ENCODE measurements around the gene AFF3.

The AFF3 gene

DNA sequence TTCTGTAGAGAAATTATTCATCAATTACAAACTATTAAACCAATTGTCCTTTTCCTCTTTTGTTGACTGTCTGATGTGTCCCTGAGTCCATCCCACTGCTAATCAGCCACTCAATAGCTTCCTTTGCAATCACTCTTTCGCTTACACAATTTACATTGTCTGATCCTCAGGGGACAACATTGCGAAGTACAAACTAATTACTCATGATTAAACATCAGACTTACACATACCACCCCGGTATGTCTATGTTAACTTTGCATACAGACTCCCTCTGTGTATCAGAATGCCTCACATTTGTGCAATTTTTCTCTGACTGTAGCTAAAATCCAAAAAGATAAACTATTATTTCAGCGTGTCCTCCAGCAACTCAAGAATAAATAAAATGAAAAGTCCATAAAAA is 388.2 kb downstream of the AFF3 start:
- Histone ChIP-seq H4K20me1 (ENCODE audit: insufficient read depth, low read length) (0 out of 2 replicates have a peak, but pooled peaks cover 3% of the 10 kb centered on the region), H3K4me2 (ENCODE audit: low read length) (no peak overlapping the region), H3K9ac (ENCODE audit: low read length) (no peak overlapping the region), H3K9me3 (ENCODE audit: insufficient read depth, low read length) (no peaks in the 10 kb centered on the region), H3K27ac (ENCODE audit: low read length) (no peak overlapping the region), H2AFZ (ENCODE audit: low read depth, low read length) (no peak overlapping the region), H3K79me2 (ENCODE audit: low read length) (no peaks in the 10 kb centered on the region), H3K4me3 (ENCODE audit: low read length) (no peak overlapping the region), H3K27me3 (ENCODE audit: low read depth, low read length) (no peaks in the 10 kb centered on the region), H3K4me1 (ENCODE audit: low read length) (no peaks in the 10 kb centered on the region), H3K36me3 (replicated peaks; ENCODE audit: low read depth, low read length) (peaks cover 3% of the 10 kb centered on the region)
- no peak for TF ChIP-seq EZH2phosphoT487 (IDR thresholded peaks at IDR 0.05; ENCODE audit: low read depth)
- TF ChIP-seq, protein P1, sequence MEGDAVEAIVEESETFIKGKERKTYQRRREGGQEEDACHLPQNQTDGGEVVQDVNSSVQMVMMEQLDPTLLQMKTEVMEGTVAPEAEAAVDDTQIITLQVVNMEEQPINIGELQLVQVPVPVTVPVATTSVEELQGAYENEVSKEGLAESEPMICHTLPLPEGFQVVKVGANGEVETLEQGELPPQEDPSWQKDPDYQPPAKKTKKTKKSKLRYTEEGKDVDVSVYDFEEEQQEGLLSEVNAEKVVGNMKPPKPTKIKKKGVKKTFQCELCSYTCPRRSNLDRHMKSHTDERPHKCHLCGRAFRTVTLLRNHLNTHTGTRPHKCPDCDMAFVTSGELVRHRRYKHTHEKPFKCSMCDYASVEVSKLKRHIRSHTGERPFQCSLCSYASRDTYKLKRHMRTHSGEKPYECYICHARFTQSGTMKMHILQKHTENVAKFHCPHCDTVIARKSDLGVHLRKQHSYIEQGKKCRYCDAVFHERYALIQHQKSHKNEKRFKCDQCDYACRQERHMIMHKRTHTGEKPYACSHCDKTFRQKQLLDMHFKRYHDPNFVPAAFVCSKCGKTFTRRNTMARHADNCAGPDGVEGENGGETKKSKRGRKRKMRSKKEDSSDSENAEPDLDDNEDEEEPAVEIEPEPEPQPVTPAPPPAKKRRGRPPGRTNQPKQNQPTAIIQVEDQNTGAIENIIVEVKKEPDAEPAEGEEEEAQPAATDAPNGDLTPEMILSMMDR (IDR thresholded peaks at IDR 0.05; ENCODE audit: low read depth, low read length), result no peak

DNA sequence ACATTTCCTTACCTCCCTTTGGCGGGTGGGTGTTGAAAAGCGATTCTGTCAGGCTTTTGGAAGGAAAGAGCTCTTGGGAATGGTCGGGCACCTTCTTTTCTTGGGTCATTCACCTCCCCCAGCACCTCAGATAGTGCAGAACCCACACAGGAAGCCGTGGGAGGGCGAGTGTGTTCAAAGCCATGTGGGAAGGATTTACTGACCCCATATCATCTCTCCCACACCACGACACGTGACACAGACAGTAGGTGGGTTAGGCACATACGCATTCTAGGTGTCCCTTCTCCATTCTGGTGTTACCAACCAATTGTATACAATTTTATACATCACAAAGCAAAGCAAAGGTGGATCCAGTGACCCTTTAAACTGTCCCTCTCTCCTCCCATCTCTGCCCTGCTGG is 388.9 kb downstream of the AFF3 start:
- H3K79me2 ChIP-seq (ENCODE audit: low read length), result no peaks in the 10 kb centered on the region
- H2AFZ ChIP-seq (ENCODE audit: low read depth, low read length), result no peak overlapping the region
- no peak overlapping the region for H3K4me3 ChIP-seq (ENCODE audit: low read length)
- H3K36me3 ChIP-seq (replicated peaks; ENCODE audit: low read depth, low read length), result peaks cover 3% of the 10 kb centered on the region
- no peaks in the 10 kb centered on the region for H3K9me3 ChIP-seq (ENCODE audit: insufficient read depth, low read length)
- no peak overlapping the region for H3K4me2 ChIP-seq (ENCODE audit: low read length)
- TF ChIP-seq EZH2phosphoT487 (IDR thresholded peaks at IDR 0.05; ENCODE audit: low read depth), result no peak
- TF ChIP-seq, protein P1 (IDR thresholded peaks at IDR 0.05; ENCODE audit: low read depth, low read length), result no peak
- no peaks in the 10 kb centered on the region for H3K4me1 ChIP-seq (ENCODE audit: low read length)
- H3K27me3 ChIP-seq (ENCODE audit: low read depth, low read length), result no peaks in the 10 kb centered on the region
- no peak overlapping the region for H3K9ac ChIP-seq (ENCODE audit: low read length)
- H4K20me1 ChIP-seq (ENCODE audit: insufficient read depth, low read length), result 0 out of 2 replicates have a peak, but pooled peaks cover 3% of the 10 kb centered on the region
- no peak overlapping the region for H3K27ac ChIP-seq (ENCODE audit: low read length)

DNA sequence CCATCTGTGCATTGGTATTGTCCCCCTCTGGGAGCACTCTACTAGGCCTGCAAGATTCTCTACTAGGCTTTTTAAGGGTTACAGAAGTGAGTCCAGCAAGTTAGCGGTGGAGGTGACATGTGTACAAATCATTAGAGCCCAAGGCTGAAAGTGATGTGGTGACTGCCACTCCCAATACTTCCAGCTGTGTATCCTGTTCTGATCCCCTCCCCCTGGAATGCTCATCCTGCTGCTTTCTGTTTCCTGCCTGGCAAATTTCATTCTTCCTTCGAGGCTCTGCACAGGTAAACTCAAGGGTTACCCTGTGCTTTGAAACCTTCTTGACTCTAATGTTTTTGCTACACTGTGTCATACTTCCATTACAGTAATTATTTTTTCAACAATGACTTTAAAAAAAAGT is 394.0 kb downstream of the AFF3 start:
- H3K4me2 ChIP-seq (ENCODE audit: low read length), result no peak overlapping the region
- no peaks in the 10 kb centered on the region for H3K79me2 ChIP-seq (ENCODE audit: low read length)
- no peak overlapping the region for H3K27ac ChIP-seq (ENCODE audit: low read length)
- H3K4me1 ChIP-seq (ENCODE audit: low read length), result no peaks in the 10 kb centered on the region
- TF ChIP-seq EZH2phosphoT487 (IDR thresholded peaks at IDR 0.05; ENCODE audit: low read depth), result no peak
- TF ChIP-seq, protein P1 (IDR thresholded peaks at IDR 0.05; ENCODE audit: low read depth, low read length), result no peak
- no peaks in the 10 kb centered on the region for H3K27me3 ChIP-seq (ENCODE audit: low read depth, low read length)
- H3K9me3 ChIP-seq (ENCODE audit: insufficient read depth, low read length), result no peaks in the 10 kb centered on the region
- H3K9ac ChIP-seq (ENCODE audit: low read length), result no peak overlapping the region
- H2AFZ ChIP-seq (ENCODE audit: low read depth, low read length), result no peak overlapping the region
- peaks cover 3% of the 10 kb centered on the region for H3K36me3 ChIP-seq (replicated peaks; ENCODE audit: low read depth, low read length)
- no peaks in the 10 kb centered on the region for H4K20me1 ChIP-seq (ENCODE audit: insufficient read depth, low read length)
- no peak overlapping the region for H3K4me3 ChIP-seq (ENCODE audit: low read length)

DNA sequence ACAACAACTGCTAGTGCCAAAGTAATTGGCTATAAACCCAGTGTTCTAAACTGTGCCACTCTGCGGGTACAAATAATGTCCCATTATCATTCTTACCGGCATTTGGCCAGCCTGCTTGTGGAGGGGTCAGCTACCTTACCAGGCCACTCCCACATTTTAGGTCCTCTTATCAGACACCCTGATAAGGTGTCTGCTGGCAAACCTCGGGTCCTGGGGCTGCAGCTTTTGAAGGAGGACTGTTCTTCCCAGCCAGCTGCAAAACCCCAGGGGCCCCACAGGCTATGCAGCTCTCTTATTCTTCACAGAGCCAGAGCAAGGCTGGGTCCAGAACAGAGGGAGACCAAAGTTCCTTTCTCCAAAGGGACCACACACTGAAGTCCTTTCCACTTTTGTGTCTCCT is 394.5 kb downstream of the AFF3 start:
- Histone ChIP-seq H4K20me1 (ENCODE audit: insufficient read depth, low read length) (no peaks in the 10 kb centered on the region), H3K36me3 (replicated peaks; ENCODE audit: low read depth, low read length) (peaks cover 8% of the 10 kb centered on the region), H3K27ac (ENCODE audit: low read length) (no peak overlapping the region), H3K9me3 (ENCODE audit: insufficient read depth, low read length) (no peaks in the 10 kb centered on the region), H2AFZ (ENCODE audit: low read depth, low read length) (no peak overlapping the region), H3K4me3 (ENCODE audit: low read length) (no peak overlapping the region), H3K4me1 (ENCODE audit: low read length) (no peaks in the 10 kb centered on the region), H3K4me2 (ENCODE audit: low read length) (no peak overlapping the region), H3K27me3 (ENCODE audit: low read depth, low read length) (no peaks in the 10 kb centered on the region), H3K9ac (ENCODE audit: low read length) (no peak overlapping the region), H3K79me2 (ENCODE audit: low read length) (no peaks in the 10 kb centered on the region)
- no peak for TF ChIP-seq EZH2phosphoT487 (IDR thresholded peaks at IDR 0.05; ENCODE audit: low read depth)
- TF ChIP-seq, protein P1 (IDR thresholded peaks at IDR 0.05; ENCODE audit: low read depth, low read length), result no peak
